Testis (tissue), 3 donors: Measurements from ENCODE around the gene DPH2. TPM values are rescaled to one million over a fixed set of nuclear protein-coding genes. Genes with fewer than 3 reads are reported as not detected.

Experiments
- DNase-seq: peaks from one replicate; pipeline ENCODE4 v3.0.0-alpha.2; 2019
- H3K27ac ChIP-seq, 2 donors: fragments of 200-600 bp; sonication (generic); one replicate each; pipeline ENCODE4 v1.5.1; 2019
- H3K27me3 ChIP-seq: fragments of 200-600 bp; sonication (generic); one replicate; pipeline ENCODE4 v1.5.1; 2019
- H3K36me3 ChIP-seq: fragments of 200-600 bp; sonication (generic); one replicate; pipeline ENCODE4 v1.5.1; 2017; ENCODE audit warnings: low read depth; ENCODE audit errors: missing control alignments
- H3K4me1 ChIP-seq: fragments of 200-600 bp; sonication (generic); one replicate; pipeline ENCODE4 v1.5.1; 2019
- H3K4me3 ChIP-seq, 2 donors: fragments of 200-600 bp; sonication (generic); one replicate each; pipeline ENCODE4 v1.5.1; 2017 to 2019
- H3K9me3 ChIP-seq: fragments of 200-600 bp; sonication (generic); one replicate; pipeline ENCODE4 v1.5.1; 2017
- CTCF ChIP-seq, 3 experiments: fragments of 450-650 bp in 2 of 3; fragments of 200-600 bp in 1 of 3; sonication (generic) in 1 of 3; IDR thresholded peaks; one replicate each; pipeline ENCODE4 v1.5.1; 2016 to 2019; ENCODE audit warnings: antibody characterized with exemption in 3 of 3, mild to moderate bottlenecking in 2 of 3, moderate library complexity in 1 of 3
- POLR2A ChIP-seq: fragments of 450-650 bp; IDR thresholded peaks from one replicate; pipeline ENCODE4 v1.6.1; 2017; ENCODE audit warnings: antibody characterized with exemption, mild to moderate bottlenecking, moderate library complexity
- WGBS, 2 donors: methylation state at CpG; one replicate each; pipeline ENCODE4 v1.1.5; 2018; 5-methylcytosine and 5-hydroxymethylcytosine counted together
- intact Hi-C: fragments of 100-400 bp; cut with DNase I; formaldehyde crosslinking; loops from one replicate; pipeline ENCODE4 v1.15.1; 2023; ENCODE audit warnings: low total_unique reads
- polyA plus RNA-seq: library from polyadenylated mRNA; stranded (reverse); fragments of 350-450 nt; fragmentation: Illumina TruSeq; extraction: RNeasy Lipid Tissue Mini Kit (QIAGEN cat#74804); gene quantifications from one replicate; pipeline ENCODE4 v1.2.3, GENCODE V29; 2014; ENCODE audit warnings: low read depth, low replicate concordance; ENCODE audit not compliant: insufficient read depth
- total RNA-seq, 2 donors: library from RNA; depleted of rRNA; stranded (reverse); fragments of >200 nt; gene quantifications; one replicate each; pipeline ENCODE4 v1.2.3, GENCODE V29; 2016

Gene DPH2
- total and polyA plus RNA-seq, 3 donors from 2014 or later = 27.6 to 44.7 (median 39.4) TPM

- WGBS, 2 donors = 0% methylated on average over 14 to 91 of the region's 93 CpGs
Measured at GRCh38 chr1:43974443-43975248, 4.8 kb downstream of the DPH2 start, which contains the start of gene ATP6V0B. Gene ATP6V0B, plus strand, starts transcription at chr1:43974960. Its CDS starts 81 bp downstream, at chr1:43975041.

GRCh38 chr1:43975249-43975961 is 5.6 kb downstream of the DPH2 start:
- Histone ChIP-seq H3K27me3 (no peaks in the 10 kb centered on the region), H3K9me3 (no peaks in the 10 kb centered on the region), H3K4me1 (peaks cover 37% of the 10 kb centered on the region), H3K27ac (peak overlapping the region; percentile 76 to 89), H3K36me3 (no peaks in the 10 kb centered on the region), H3K4me3 (peak overlapping the region; percentile 87 to 89)
- intact Hi-C loops = no loop called here
- TF ChIP-seq POLR2A = no peak
- TF ChIP-seq CTCF (IDR thresholded peaks at IDR 0.05) = no peak
- 1 to 3% methylated on average over 7 to 33 of the region's 34 CpGs for WGBS, 2 donors
- peak; percentile 69 for DNase-seq

More at GRCh38 chr1:43974443-43975248, 4.8 kb downstream of the DPH2 start, which contains the start of gene ATP6V0B:
- Histone ChIP-seq H3K4me1 (peaks cover 32% of the 10 kb centered on the region), H3K27me3 (no peaks in the 10 kb centered on the region), H3K36me3 (no peaks in the 10 kb centered on the region), H3K9me3 (no peaks in the 10 kb centered on the region), H3K4me3 (peak within 1 kb of the TSS; percentile 87 to 89), H3K27ac (peak within 1 kb of the TSS; percentile 76 to 89)
- TF ChIP-seq POLR2A (peak; percentile 87), CTCF (IDR thresholded peaks at IDR 0.05) (peak in 2 of 3 experiments; percentile 35 to 58)
- intact Hi-C loops = no loop called here
- DNase-seq = peak; percentile 98

- H3K27ac ChIP-seq = no peak overlapping the region
- 53 to 72% methylated on average over 4 of the region's 4 CpGs for WGBS, 2 donors
Measured at GRCh38 chr1:43976045-43976444, 6.2 kb downstream of the DPH2 start.

GRCh38 chr1:43976890-43977289 is 7.1 kb downstream of the DPH2 start:
- no peak for DNase-seq
- no peak overlapping the region for H3K4me3 ChIP-seq
- no peaks in the 10 kb centered on the region for H3K36me3 ChIP-seq
- intact Hi-C loops = no loop called here
- 89 to 91% methylated on average over 7 to 8 of the region's 8 CpGs for WGBS, 2 donors
- H3K9me3 ChIP-seq = no peaks in the 10 kb centered on the region
- H3K4me1 ChIP-seq = peaks cover 32% of the 10 kb centered on the region
- TF ChIP-seq POLR2A = no peak
- TF ChIP-seq CTCF (IDR thresholded peaks at IDR 0.05) = no peak
- no peaks in the 10 kb centered on the region for H3K27me3 ChIP-seq
- H3K27ac ChIP-seq = no peak overlapping the region

More at GRCh38 chr1:43976045-43976444, 6.2 kb downstream of the DPH2 start:
- Histone ChIP-seq H3K9me3 (no peaks in the 10 kb centered on the region), H3K27me3 (no peaks in the 10 kb centered on the region), H3K4me1 (peaks cover 33% of the 10 kb centered on the region), H3K36me3 (no peaks in the 10 kb centered on the region), H3K4me3 (peak overlapping the region; percentile 87 to 89)
- intact Hi-C loops = no loop called here
- no peak for TF ChIP-seq POLR2A
- TF ChIP-seq CTCF (IDR thresholded peaks at IDR 0.05) = no peak
- DNase-seq = no peak
